Measurements from ENCODE around the gene PRDM16.

The PRDM16 gene

DNA sequence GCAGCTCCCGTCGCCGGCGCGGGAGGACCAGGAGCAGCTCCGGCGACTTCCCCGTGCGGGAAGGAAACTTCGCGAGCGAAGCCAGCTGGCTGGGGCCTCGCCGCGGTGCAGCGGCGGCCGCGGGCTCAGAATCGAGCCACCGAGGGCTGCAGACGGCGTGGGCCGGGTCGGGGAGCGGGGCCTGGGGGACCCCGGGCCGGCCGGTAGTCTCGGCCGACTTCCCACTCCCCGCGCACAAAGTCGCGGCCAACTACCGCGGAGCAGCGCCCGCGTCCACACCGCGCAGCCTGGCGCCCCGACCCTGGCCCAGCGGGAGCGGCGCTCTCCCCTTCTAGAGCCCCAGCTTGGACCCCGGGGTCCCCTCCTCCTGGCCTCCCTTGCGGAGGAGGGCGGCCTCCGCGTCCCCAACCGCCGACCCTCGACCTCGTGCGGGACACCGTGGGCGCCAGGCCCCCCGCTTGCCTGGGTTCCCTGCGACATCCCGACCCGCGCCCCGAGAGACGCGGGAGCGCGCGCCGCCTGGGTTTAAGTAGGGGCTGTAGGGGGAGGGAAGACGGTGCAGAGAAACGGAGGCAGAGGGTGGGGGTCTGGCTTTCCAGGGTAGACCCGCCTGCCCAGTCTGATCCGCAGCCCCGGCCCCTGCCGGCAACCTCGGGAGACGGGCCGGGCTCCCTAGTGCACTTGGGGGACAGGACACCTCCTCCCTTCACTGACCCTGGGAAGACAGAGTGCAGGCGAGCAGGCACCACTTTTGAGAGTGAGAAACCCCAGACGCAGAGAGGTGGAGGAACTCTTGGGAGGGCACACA is 4.7 kb downstream of the PRDM16 start:
- Histone ChIP-seq H3K27me3 (ENCODE audit: control insufficient read depth, insufficient read depth, low read length) (no peaks in the 10 kb centered on the region), H3K4me3 (ENCODE audit: low read length) (no peak overlapping the region), H3K9ac (ENCODE audit: low read depth, low read length) (no peak overlapping the region)

DNA sequence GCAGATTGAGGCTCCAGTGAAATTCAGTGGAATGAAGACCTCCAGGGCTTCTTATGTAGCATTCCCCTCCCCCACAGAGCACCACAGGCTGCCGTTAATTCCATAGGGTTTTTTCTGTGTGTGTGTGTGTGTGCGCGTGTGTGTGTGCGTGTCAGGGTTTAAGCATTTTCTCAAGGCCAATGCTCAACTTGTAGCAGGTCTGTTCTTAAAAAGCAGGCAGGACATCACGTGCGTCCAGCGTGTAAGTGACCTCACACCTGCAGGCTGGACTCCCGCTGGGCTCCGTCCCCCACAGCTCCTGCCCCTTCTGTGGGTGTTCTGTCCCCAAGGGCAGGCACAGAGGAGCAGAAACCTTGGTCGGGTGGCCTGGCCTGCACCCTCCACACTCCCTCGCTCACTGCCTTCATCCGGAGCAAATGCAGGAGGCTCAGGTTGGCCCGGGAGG is 5.3 kb downstream of the PRDM16 start:
- Histone ChIP-seq H3K4me3 (ENCODE audit: low read length) (no peak overlapping the region), H3K9me3 (replicated peaks; ENCODE audit: low read length) (no peaks in the 10 kb centered on the region), H3K36me3 (ENCODE audit: insufficient read depth, low read length) (no peaks in the 10 kb centered on the region), H3K4me1 (ENCODE audit: control insufficient read depth, insufficient read depth, low read length) (no peaks in the 10 kb centered on the region), H3K4me2 (ENCODE audit: low read length) (no peak overlapping the region), H3K9ac (ENCODE audit: low read depth, low read length) (no peak overlapping the region), H3K27me3 (ENCODE audit: control insufficient read depth, insufficient read depth, low read length) (no peaks in the 10 kb centered on the region)

More for the DNA sequence above, 4.7 kb downstream of the PRDM16 start:
- no peaks in the 10 kb centered on the region for H3K4me1 ChIP-seq (ENCODE audit: control insufficient read depth, insufficient read depth, low read length)
- H3K36me3 ChIP-seq (ENCODE audit: insufficient read depth, low read length) = no peaks in the 10 kb centered on the region
- no peak overlapping the region for H3K4me2 ChIP-seq (ENCODE audit: low read length)
- no peaks in the 10 kb centered on the region for H3K9me3 ChIP-seq (replicated peaks; ENCODE audit: low read length)

DNA sequence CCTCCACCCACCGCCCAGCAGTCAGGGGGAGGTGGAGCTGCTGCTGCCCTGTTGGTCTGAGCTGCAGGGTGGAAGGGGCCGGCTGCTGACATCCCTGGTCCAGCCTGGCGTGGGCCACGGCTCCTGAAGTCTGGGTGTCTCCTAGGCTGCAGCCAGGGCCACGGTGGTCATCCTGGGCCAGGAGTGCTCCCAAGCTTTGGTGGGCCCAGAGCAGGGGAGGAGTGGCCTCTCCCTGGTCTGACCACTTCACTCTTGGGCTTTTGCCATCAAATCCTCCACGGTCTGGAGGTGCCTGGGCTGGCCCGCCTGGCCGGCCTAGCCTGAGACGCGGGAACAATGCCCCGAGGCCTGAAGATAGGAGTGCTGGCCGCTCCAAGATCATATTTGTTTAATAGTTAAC is 5.8 kb downstream of the PRDM16 start:
- H3K36me3 ChIP-seq (ENCODE audit: insufficient read depth, low read length) = no peaks in the 10 kb centered on the region
- H3K4me3 ChIP-seq (ENCODE audit: low read length) = no peak overlapping the region
- H3K9ac ChIP-seq (ENCODE audit: low read depth, low read length) = no peak overlapping the region
- no peaks in the 10 kb centered on the region for H3K27me3 ChIP-seq (ENCODE audit: control insufficient read depth, insufficient read depth, low read length)
- no peak overlapping the region for H3K4me2 ChIP-seq (ENCODE audit: low read length)
- H3K4me1 ChIP-seq (ENCODE audit: control insufficient read depth, insufficient read depth, low read length) = no peaks in the 10 kb centered on the region
- no peaks in the 10 kb centered on the region for H3K9me3 ChIP-seq (replicated peaks; ENCODE audit: low read length)

DNA sequence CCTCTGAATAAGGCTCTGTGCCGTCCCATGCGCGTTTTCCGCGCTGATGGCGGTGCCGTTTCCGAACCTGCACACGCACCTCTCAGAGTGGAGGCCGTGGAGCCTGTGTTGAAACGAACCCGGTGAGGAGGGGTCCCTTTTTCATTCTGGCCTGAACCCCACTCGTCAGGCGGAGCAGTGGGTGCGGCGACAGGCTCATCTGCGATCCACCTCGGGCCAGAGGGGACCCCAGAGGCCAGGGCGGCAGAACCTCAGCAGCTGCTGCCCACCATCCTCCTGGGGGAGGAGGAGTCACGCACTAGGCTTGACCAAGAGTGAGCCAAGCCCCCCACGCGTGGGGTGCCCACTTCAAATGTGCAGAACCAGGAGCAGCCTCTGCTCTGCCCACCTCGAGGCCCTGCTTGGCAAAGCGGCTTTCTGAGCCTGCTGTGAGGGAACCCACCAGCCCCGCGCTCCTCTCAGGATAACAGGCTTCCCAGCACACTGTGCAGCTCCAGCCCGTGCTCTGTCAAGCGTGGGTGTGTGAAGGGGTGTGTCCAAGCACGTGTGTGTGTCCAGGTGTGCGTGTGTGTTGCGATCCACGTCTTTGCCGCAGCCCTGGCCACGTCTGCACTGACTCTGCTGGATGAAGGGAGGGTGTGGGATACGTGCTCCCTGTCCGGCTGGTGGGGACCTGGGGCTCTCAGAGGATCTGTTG is 6.8 kb downstream of the PRDM16 start:
- no peaks in the 10 kb centered on the region for H3K36me3 ChIP-seq (ENCODE audit: insufficient read depth, low read length)
- no peaks in the 10 kb centered on the region for H3K27me3 ChIP-seq (ENCODE audit: control insufficient read depth, insufficient read depth, low read length)
- no peaks in the 10 kb centered on the region for H3K4me1 ChIP-seq (ENCODE audit: control insufficient read depth, insufficient read depth, low read length)
- H3K9ac ChIP-seq (ENCODE audit: low read depth, low read length) = no peak overlapping the region
- H3K4me2 ChIP-seq (ENCODE audit: low read length) = no peak overlapping the region
- no peaks in the 10 kb centered on the region for H3K9me3 ChIP-seq (replicated peaks; ENCODE audit: low read length)
- no peak overlapping the region for H3K4me3 ChIP-seq (ENCODE audit: low read length)

DNA sequence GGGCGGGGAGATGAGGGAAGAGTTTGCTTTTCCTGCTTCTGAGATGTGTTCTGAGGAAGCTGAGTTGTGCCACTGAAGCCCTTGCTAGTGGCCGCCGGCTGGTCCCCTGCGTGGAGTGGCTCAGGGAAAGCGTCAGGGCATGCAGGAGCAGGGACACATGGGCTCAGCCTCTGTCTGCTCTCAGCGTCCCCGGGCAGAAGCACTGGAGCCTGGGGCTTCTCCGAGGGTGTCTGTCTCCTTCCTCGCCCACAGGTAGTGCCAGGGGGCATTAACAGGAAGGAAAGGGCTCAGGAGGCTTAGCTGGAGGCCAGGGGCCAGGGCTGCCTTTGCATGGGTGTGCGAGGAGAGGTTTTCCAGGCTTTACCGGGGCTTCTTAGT is 7.3 kb downstream of the PRDM16 start:
- Histone ChIP-seq H3K27me3 (ENCODE audit: control insufficient read depth, insufficient read depth, low read length) (no peaks in the 10 kb centered on the region), H3K36me3 (ENCODE audit: insufficient read depth, low read length) (no peaks in the 10 kb centered on the region), H3K9ac (ENCODE audit: low read depth, low read length) (no peak overlapping the region), H3K4me3 (ENCODE audit: low read length) (no peak overlapping the region), H3K4me1 (ENCODE audit: control insufficient read depth, insufficient read depth, low read length) (no peaks in the 10 kb centered on the region), H3K4me2 (ENCODE audit: low read length) (no peak overlapping the region), H3K9me3 (replicated peaks; ENCODE audit: low read length) (no peaks in the 10 kb centered on the region)

DNA sequence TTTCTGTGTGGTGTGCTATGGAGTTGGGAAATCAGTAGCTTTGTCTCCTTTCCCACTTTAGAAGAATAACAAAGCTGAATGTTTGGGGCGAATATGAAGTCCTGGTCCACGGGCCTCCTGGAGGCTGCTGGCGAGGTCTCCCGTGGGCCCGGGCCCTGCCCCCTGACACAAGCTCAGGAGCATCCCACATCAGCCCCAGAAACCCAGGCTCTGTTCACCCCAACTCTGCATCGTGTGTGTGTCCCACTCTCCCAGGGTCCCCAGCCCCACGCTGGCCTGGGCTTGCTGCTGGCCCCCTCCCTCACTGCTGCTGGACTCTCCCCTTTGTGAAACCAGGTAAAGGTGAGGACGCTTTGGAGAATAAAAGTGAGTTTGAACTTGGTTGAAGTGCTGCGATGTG is 8.1 kb downstream of the PRDM16 start:
- H3K4me2 ChIP-seq (ENCODE audit: low read length) = no peak overlapping the region
- H3K27me3 ChIP-seq (ENCODE audit: control insufficient read depth, insufficient read depth, low read length) = no peaks in the 10 kb centered on the region
- H3K36me3 ChIP-seq (ENCODE audit: insufficient read depth, low read length) = no peaks in the 10 kb centered on the region
- H3K4me3 ChIP-seq (ENCODE audit: low read length) = no peak overlapping the region
- H3K9ac ChIP-seq (ENCODE audit: low read depth, low read length) = no peak overlapping the region
- no peaks in the 10 kb centered on the region for H3K4me1 ChIP-seq (ENCODE audit: control insufficient read depth, insufficient read depth, low read length)
- H3K9me3 ChIP-seq (replicated peaks; ENCODE audit: low read length) = no peaks in the 10 kb centered on the region

DNA sequence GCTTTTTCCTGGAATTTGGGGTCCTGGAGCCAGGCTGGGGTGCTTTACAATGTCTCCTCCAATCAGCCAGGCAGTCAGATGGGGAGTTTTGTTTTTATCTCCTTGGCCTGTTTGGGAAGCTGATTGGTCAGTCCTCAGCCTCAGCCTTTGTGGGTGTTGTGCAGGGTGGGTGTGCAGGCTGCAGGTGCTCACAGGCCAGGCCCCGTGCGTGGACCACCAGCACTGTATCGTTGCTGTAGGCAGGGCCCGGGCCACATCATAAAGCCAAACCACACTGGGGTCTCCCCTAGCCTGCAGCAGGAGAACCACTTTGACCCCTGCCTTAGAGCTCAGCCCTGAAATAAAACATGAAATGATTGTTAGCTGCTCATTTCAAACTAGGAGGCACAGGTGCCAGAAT is 8.6 kb downstream of the PRDM16 start:
- Histone ChIP-seq H3K9me3 (replicated peaks; ENCODE audit: low read length) (no peaks in the 10 kb centered on the region), H3K4me1 (ENCODE audit: control insufficient read depth, insufficient read depth, low read length) (no peaks in the 10 kb centered on the region), H3K4me2 (ENCODE audit: low read length) (no peak overlapping the region), H3K27me3 (ENCODE audit: control insufficient read depth, insufficient read depth, low read length) (no peaks in the 10 kb centered on the region), H3K36me3 (ENCODE audit: insufficient read depth, low read length) (no peaks in the 10 kb centered on the region), H3K4me3 (ENCODE audit: low read length) (no peak overlapping the region), H3K9ac (ENCODE audit: low read depth, low read length) (no peak overlapping the region)

DNA sequence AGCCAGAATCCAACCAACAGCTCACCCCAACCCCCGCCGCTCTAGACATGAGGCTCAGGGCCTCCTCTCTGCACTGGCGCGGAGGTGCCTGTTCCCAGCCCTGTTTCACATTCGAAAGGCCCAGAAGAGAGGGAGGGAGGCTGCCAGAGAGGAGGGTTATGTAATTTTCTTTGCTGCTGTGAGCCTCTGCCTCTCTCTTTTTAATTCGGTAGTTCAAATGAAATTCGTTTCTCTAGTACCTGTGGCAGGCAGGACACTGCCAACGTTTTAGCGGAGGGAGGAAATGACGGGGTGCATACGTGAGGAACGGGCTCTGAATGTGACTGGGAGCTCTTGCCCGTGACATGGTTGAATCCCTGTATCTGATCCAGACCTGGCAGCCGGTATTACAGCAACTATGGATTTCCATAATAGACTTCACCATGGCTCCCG is 9.4 kb downstream of the PRDM16 start:
- Histone ChIP-seq H3K9ac (ENCODE audit: low read depth, low read length) (no peak overlapping the region), H3K9me3 (replicated peaks; ENCODE audit: low read length) (no peaks in the 10 kb centered on the region), H3K4me1 (ENCODE audit: control insufficient read depth, insufficient read depth, low read length) (no peaks in the 10 kb centered on the region), H3K4me3 (ENCODE audit: low read length) (no peak overlapping the region), H3K27me3 (ENCODE audit: control insufficient read depth, insufficient read depth, low read length) (no peaks in the 10 kb centered on the region), H3K4me2 (ENCODE audit: low read length) (no peak overlapping the region), H3K36me3 (ENCODE audit: insufficient read depth, low read length) (no peaks in the 10 kb centered on the region)

DNA sequence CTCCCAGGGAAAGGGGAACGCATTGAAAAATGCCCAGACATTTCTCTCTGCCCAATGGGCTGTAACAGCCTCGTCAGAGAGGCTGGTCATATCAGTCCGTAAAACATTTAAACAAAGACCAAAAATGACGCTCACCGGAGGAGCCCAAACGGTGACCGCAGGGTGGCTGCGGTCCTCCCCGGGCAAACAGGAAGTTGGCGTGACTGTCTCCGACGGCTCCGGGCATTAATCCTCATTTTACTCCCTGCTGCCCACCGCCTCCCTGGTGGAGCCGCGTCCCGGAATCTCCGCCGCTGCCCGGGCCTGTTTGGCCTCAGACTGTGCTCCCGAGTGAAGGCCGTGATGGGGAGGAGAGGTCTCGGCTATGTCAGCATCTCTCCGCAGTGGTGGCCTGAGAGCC is 9.9 kb downstream of the PRDM16 start:
- H3K9me3 ChIP-seq (replicated peaks; ENCODE audit: low read length) = no peaks in the 10 kb centered on the region
- H3K27me3 ChIP-seq (ENCODE audit: control insufficient read depth, insufficient read depth, low read length) = no peaks in the 10 kb centered on the region
- H3K4me2 ChIP-seq (ENCODE audit: low read length) = no peak overlapping the region
- no peak overlapping the region for H3K4me3 ChIP-seq (ENCODE audit: low read length)
- no peaks in the 10 kb centered on the region for H3K4me1 ChIP-seq (ENCODE audit: control insufficient read depth, insufficient read depth, low read length)
- no peaks in the 10 kb centered on the region for H3K36me3 ChIP-seq (ENCODE audit: insufficient read depth, low read length)
- H3K9ac ChIP-seq (ENCODE audit: low read depth, low read length) = no peak overlapping the region

DNA sequence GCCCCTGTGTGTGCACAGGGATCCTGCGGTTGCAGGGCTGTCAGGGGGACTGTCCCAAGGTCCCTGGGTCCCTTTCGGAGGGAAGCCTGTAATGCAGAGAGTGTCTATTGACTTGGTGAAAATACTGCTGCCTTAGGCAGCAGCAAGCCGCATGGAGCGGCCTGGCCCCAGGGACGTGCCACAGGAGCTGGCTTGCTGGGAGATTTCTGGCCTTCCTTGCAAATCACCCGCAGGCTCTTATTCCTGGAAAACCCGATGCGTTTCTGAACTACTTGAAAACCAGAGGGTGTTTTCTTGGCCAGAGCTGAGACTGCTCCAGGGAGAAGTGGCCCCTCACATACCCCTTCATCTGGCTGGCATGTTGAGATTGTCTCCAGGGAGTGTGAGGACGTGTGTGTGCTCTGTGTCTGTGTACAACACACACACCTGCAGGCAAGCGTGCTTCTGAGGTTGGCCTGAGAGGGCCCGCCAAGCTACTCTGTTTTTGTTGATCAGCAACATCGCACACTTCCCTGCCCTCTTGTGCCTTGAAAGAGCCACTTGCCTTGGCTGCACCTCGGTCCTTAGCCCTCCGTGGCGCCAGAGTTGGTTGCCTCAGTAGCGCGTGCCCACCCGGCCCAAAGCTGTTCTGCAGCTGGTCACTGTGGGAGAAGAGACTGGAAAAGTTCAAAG is 10.5 kb downstream of the PRDM16 start:
- H3K9me3 ChIP-seq (replicated peaks; ENCODE audit: low read length) = no peaks in the 10 kb centered on the region
- no peak overlapping the region for H3K9ac ChIP-seq (ENCODE audit: low read depth, low read length)
- no peaks in the 10 kb centered on the region for H3K27me3 ChIP-seq (ENCODE audit: control insufficient read depth, insufficient read depth, low read length)
- H3K4me2 ChIP-seq (ENCODE audit: low read length) = no peak overlapping the region
- no peaks in the 10 kb centered on the region for H3K4me1 ChIP-seq (ENCODE audit: control insufficient read depth, insufficient read depth, low read length)
- H3K36me3 ChIP-seq (ENCODE audit: insufficient read depth, low read length) = no peaks in the 10 kb centered on the region
- H3K4me3 ChIP-seq (ENCODE audit: low read length) = no peak overlapping the region

DNA sequence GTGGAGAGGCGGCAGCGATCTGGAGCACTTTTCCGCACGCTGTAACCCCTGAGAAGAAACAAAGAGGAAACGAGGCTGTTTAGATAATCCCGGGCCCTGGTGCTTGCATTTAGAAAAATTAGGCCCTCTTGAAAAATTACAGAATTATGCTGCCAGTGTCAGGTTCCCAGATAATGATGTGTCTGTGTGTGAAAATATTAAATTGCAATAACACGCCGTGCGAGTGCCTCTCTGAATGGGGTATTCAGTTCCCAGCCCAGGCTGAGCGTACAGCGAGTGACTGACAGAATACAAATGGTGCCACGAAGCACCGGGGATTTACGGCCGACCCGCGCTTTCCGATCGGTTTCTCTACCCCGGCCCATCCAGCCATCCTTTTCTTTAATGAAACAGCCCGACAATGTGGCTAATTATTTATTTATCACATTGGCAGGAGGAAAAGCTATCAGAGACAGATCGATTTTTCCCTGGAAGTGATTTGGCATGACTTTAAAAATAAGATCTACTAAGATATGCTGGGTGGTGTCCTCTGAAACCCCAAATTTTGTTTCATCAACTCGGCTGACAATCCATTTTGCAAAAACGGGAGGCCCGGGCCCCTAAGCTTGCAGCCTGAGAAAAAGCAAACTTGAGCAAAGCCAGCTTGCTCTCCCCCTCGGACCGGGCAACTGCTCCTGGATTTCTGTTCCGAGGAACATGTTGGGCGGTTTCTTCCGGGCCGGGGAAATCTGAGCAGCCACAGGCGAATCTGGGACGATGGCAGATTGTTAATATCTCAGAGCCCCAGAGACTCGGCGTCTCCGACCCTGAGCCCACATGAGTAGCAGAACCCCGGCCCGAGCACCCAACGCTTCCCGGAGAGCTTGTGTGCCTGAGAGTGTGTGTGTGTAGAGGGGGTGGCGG is 11.3 kb downstream of the PRDM16 start:
- no peak overlapping the region for H3K9ac ChIP-seq (ENCODE audit: low read depth, low read length)
- H3K4me2 ChIP-seq (ENCODE audit: low read length) = no peak overlapping the region
- no peaks in the 10 kb centered on the region for H3K27me3 ChIP-seq (ENCODE audit: control insufficient read depth, insufficient read depth, low read length)
- H3K4me3 ChIP-seq (ENCODE audit: low read length) = no peak overlapping the region
- no peaks in the 10 kb centered on the region for H3K9me3 ChIP-seq (replicated peaks; ENCODE audit: low read length)
- H3K36me3 ChIP-seq (ENCODE audit: insufficient read depth, low read length) = no peaks in the 10 kb centered on the region
- no peaks in the 10 kb centered on the region for H3K4me1 ChIP-seq (ENCODE audit: control insufficient read depth, insufficient read depth, low read length)

All from skeletal muscle satellite cell (primary cell).